Measurements from ENCODE around the gene MCF2L. TPM values are rescaled to one million over a fixed set of nuclear protein-coding genes. Genes with fewer than 3 reads are reported as not detected.

The MCF2L gene
- total and polyA plus RNA-seq, 9 of the 15 experiments (the other 6 are each of a cell fraction or from before 2014, with no cell fraction given), result 0.05 to 0.25 (median 0.18) TPM; not detected in 5

DNA sequence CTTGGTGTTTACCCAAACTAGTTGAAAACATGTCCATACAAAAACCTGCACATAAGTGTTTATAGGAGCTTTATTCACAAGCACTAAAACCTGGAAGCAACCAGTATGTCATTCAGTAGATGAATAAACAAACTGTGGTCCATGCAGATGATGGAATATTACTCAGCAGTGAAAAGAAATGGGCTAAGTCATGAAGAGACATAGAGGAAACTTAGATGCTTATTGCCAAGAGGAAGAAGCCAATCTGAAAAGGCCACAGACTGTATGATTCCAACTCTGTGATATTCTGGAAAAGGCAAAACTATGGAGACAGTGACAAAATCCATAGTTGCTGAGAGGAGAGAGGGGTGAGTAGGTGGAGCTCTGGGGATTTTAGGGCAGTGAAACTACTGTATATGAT lies 38.8 kb upstream of the MCF2L start (continued):
- TF ChIP-seq, protein P1, sequence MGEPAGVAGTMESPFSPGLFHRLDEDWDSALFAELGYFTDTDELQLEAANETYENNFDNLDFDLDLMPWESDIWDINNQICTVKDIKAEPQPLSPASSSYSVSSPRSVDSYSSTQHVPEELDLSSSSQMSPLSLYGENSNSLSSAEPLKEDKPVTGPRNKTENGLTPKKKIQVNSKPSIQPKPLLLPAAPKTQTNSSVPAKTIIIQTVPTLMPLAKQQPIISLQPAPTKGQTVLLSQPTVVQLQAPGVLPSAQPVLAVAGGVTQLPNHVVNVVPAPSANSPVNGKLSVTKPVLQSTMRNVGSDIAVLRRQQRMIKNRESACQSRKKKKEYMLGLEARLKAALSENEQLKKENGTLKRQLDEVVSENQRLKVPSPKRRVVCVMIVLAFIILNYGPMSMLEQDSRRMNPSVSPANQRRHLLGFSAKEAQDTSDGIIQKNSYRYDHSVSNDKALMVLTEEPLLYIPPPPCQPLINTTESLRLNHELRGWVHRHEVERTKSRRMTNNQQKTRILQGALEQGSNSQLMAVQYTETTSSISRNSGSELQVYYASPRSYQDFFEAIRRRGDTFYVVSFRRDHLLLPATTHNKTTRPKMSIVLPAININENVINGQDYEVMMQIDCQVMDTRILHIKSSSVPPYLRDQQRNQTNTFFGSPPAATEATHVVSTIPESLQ (CRISPR knock-in tag; IDR thresholded peaks at IDR 0.05), result no peak

DNA sequence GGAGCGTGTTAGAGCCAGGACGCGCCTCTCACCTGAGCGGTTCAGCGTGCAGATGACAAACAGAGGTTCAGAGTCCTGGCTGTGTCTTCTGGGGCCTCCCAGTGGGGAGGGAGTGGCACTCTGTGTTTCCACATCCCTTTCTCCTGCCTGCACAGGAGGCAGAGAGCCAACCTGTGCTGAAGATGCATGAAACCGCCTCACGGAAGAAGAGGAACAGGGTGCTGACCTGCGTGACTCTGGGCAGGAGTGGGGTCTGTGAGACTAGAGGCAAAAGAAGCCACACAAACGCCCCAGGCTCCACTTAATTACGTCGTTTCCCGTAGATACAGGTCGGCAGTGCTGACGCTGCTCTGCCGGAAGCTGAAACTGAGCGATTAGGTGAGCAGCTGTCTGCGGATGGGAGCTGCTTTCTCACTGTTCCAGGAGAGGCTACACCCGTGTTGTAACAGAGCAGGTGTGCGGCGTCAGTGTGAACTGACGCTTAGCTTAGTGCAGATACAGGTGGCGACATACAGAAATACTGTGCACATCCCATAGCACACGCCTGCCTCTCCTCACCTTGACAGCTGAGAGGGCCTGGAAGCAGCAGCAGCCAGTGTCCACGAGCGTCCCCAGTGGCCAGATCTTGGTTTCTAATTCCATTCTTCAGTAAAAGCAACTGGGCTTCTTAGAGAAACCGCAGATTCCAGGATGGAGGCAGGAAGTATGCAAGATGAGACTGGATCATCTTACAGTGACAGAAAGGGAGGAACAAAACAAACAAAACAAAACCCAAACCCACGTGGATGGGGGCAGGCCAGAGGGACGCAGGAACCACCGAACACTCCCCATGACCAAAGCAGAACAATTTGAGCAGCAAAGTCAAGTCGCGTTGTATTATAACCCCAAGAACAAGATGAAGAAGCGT lies 37.7 kb upstream of the MCF2L start:
- in situ Hi-C loops (cut with MboI), result loop anchor here (25.0 kb wide), 1 partner anchor 456 kb away; no protein-coding TSS in a partner anchor
- no peaks in the 10 kb centered on the region for H3K79me2 ChIP-seq (ENCODE audit: control insufficient read depth, insufficient read depth, low read length)
- ATAC-seq (peak; percentile 95), FAIRE-seq (peak; percentile 72), DNase-seq (ENCODE audit: extremely low read depth in 1 of 4, low spot score in 3 of 4) (peak; percentile 42 to 60 (median 50))
- H3K4me3 ChIP-seq, result no peak overlapping the region; the same call in 1 of the 2 replicates
- POLR2A ChIA-PET, result interaction anchor here (0.7 to 2.0 kb wide), 3 partner anchors 11 to 1912 kb away, joined by 3 to 4 read pairs (median 3); no protein-coding TSS in a partner anchor
- intact Hi-C loops (cut with micrococcal nuclease), result no loop called here
- no peaks in the 10 kb centered on the region for H3K36me3 ChIP-seq (ENCODE audit: control insufficient read depth, insufficient read depth, low read length)
- BruUV-seq (replicated peaks), result no TSS peak
- H3K9me1 ChIP-seq (ENCODE audit: control insufficient read depth, insufficient read depth, low read length), result no peaks in the 10 kb centered on the region
- no peak overlapping the region; a peak in 1 of 4 replicates for H3K9ac ChIP-seq (ENCODE audit: insufficient read depth in 1 of 2, low read depth in 2 of 2, low read length in 2 of 2)
- H3K4me1 ChIP-seq (replicated peaks in 1 of 2; ENCODE audit: control insufficient read depth in 2 of 2, insufficient read depth in 2 of 2, low read length in 2 of 2), result no peaks in the 10 kb centered on the region; a peak in 1 of 5 replicates
- H3K27me3 ChIP-seq (ENCODE audit: control insufficient read depth in 2 of 2, insufficient read depth in 2 of 2, low read length in 2 of 2), result peaks cover 5 to 43% of the 10 kb centered on the region in 2 experiments; a peak in 4 of 5 replicates
- no peaks in the 10 kb centered on the region; the same call in 1 of the 2 replicates for H3K9me3 ChIP-seq (replicated peaks; ENCODE audit: control insufficient read depth, insufficient read depth, low read depth, low read length)
- peak overlapping the region; percentile 37 for H2AFZ ChIP-seq (ENCODE audit: low read depth, low read length)
- no peak overlapping the region for H3K27ac ChIP-seq (ENCODE audit: extremely low read depth, low read depth, low read length)
- CTCF ChIA-PET (ENCODE audit: low intra/inter-chr PET ratio), result interaction anchor here (0.6 kb wide), 1 partner anchor 1643 kb away, joined by 3 read pairs; no protein-coding TSS in a partner anchor
- no peaks in the 10 kb centered on the region for H4K20me1 ChIP-seq (replicated peaks; ENCODE audit: control insufficient read depth, insufficient read depth, low read length)
- H3K4me2 ChIP-seq (ENCODE audit: insufficient read depth, low read length), result peak overlapping the region; percentile 64
- 15% methylated on average over 29 of the region's 32 CpGs for WGBS (ENCODE audit: insufficient coverage, low coverage, missing lambda C conversion rate)
- TF ChIP-seq GATAD2A (IDR thresholded peaks at IDR 0.05), result no peak
- TF ChIP-seq ETV1 (tag; conservative IDR thresholded peaks at IDR 0.05; ENCODE audit: low read depth), result 0 out of 2 replicates have a peak, but pooled peaks have one; percentile 36
- TF ChIP-seq ESRRA (IDR thresholded peaks at IDR 0.05; ENCODE audit: borderline replicate concordance, low read depth), result peak; percentile 63; the same call in 1 of the 2 replicates
- 0 out of 2 replicates have a peak, but pooled peaks have one; percentile 31 for TF ChIP-seq PKNOX1 (IDR thresholded peaks at IDR 0.05)
- peak; percentile 15; the same call in 1 of the 2 replicates for TF ChIP-seq RFX1 (IDR thresholded peaks at IDR 0.05)
- TF ChIP-seq, protein P2, sequence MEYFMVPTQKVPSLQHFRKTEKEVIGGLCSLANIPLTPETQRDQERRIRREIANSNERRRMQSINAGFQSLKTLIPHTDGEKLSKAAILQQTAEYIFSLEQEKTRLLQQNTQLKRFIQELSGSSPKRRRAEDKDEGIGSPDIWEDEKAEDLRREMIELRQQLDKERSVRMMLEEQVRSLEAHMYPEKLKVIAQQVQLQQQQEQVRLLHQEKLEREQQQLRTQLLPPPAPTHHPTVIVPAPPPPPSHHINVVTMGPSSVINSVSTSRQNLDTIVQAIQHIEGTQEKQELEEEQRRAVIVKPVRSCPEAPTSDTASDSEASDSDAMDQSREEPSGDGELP (CRISPR knock-in tag; IDR thresholded peaks at IDR 0.05; ENCODE audit: borderline replicate concordance), result peak; percentile 71
- no peak for TF ChIP-seq SMAD1 (IDR thresholded peaks at IDR 0.05; ENCODE audit: low read depth, low read length, partially characterized antibody)

Data from K562 (cell line).